ENCODE results near the gene C16orf96. TPM values are rescaled to one million over a fixed set of nuclear protein-coding genes. Genes with fewer than 3 reads are reported as not detected.

Gene C16orf96
- total RNA-seq, 2 donors from 2014 or later, result 0.08 to 0.20 TPM

GRCh38 chr16:4586291-4586690 is 30.2 kb downstream of the C16orf96 start:
- Mint-ChIP-seq H3K27ac (no peak overlapping the region), H3K4me3 (no peak overlapping the region), H3K4me1 (peaks cover 4% of the 10 kb centered on the region), H3K27me3 (peaks cover 12% of the 10 kb centered on the region), H3K36me3 (ENCODE audit: low read depth) (no peaks in the 10 kb centered on the region)
- DNase-seq (no peak), ATAC-seq (no peak)
- H3K9me3 ChIP-seq (ENCODE audit: control insufficient read depth, low read length, poor library complexity, severe bottlenecking), result no peaks in the 10 kb centered on the region

GRCh38 chr16:4588386-4588785 is 32.2 kb downstream of the C16orf96 start:
- ATAC-seq, result no peak
- peaks cover 4% of the 10 kb centered on the region for H3K4me1 Mint-ChIP-seq
- no peak overlapping the region for H3K27ac Mint-ChIP-seq
- H3K9me3 ChIP-seq (ENCODE audit: control insufficient read depth, low read length, poor library complexity, severe bottlenecking), result no peaks in the 10 kb centered on the region
- DNase-seq, result no peak
- H3K36me3 Mint-ChIP-seq (ENCODE audit: low read depth), result no peaks in the 10 kb centered on the region
- no peak overlapping the region for H3K4me3 Mint-ChIP-seq
- H3K27me3 Mint-ChIP-seq, result peaks cover 12% of the 10 kb centered on the region

- H3K27me3 Mint-ChIP-seq, result peaks cover 12% of the 10 kb centered on the region
- ATAC-seq (no peak), DNase-seq (no peak)
- H3K27ac Mint-ChIP-seq, result no peak overlapping the region
- H3K9me3 ChIP-seq (ENCODE audit: control insufficient read depth, low read length, poor library complexity, severe bottlenecking), result no peaks in the 10 kb centered on the region
- H3K4me1 Mint-ChIP-seq, result peaks cover 4% of the 10 kb centered on the region
- H3K36me3 Mint-ChIP-seq (ENCODE audit: low read depth), result no peaks in the 10 kb centered on the region
- H3K4me3 Mint-ChIP-seq, result no peak overlapping the region
These were observed 32.8 kb downstream of the C16orf96 start for GRCh38 chr16:4588961-4589360.

GRCh38 chr16:4591191-4591590 is 35.1 kb downstream of the C16orf96 start:
- Mint-ChIP-seq H3K36me3 (ENCODE audit: low read depth) (no peaks in the 10 kb centered on the region), H3K27me3 (peaks cover 5% of the 10 kb centered on the region), H3K4me3 (no peak overlapping the region), H3K27ac (no peak overlapping the region), H3K4me1 (no peaks in the 10 kb centered on the region)
- DNase-seq (no peak), ATAC-seq (no peak)
- no peaks in the 10 kb centered on the region for H3K9me3 ChIP-seq (ENCODE audit: control insufficient read depth, low read length, poor library complexity, severe bottlenecking)

- DNase-seq (no peak), ATAC-seq (no peak)
- H3K9me3 ChIP-seq (ENCODE audit: control insufficient read depth, low read length, poor library complexity, severe bottlenecking), result no peaks in the 10 kb centered on the region
- no peaks in the 10 kb centered on the region for H3K36me3 Mint-ChIP-seq (ENCODE audit: low read depth)
- H3K4me1 Mint-ChIP-seq, result no peaks in the 10 kb centered on the region
- no peak overlapping the region for H3K27ac Mint-ChIP-seq
- H3K4me3 Mint-ChIP-seq, result no peak overlapping the region
- H3K27me3 Mint-ChIP-seq, result peaks cover 3% of the 10 kb centered on the region
These were observed 35.7 kb downstream of the C16orf96 start for GRCh38 chr16:4591706-4592470.

GRCh38 chr16:4593086-4593485 is 36.9 kb downstream of the C16orf96 start:
- DNase-seq (no peak), ATAC-seq (no peak)
- no peak overlapping the region for H3K27ac Mint-ChIP-seq
- H3K4me3 Mint-ChIP-seq, result no peak overlapping the region
- no peaks in the 10 kb centered on the region for H3K27me3 Mint-ChIP-seq
- H3K4me1 Mint-ChIP-seq, result no peaks in the 10 kb centered on the region
- H3K9me3 ChIP-seq (ENCODE audit: control insufficient read depth, low read length, poor library complexity, severe bottlenecking), result no peaks in the 10 kb centered on the region
- no peaks in the 10 kb centered on the region for H3K36me3 Mint-ChIP-seq (ENCODE audit: low read depth)

GRCh38 chr16:4594433-4595410 is 38.6 kb downstream of the C16orf96 start:
- no peak overlapping the region for H3K4me3 Mint-ChIP-seq
- H3K9me3 ChIP-seq (ENCODE audit: control insufficient read depth, low read length, poor library complexity, severe bottlenecking), result no peaks in the 10 kb centered on the region
- DNase-seq (no peak), ATAC-seq (no peak)
- no peak overlapping the region for H3K27ac Mint-ChIP-seq
- no peaks in the 10 kb centered on the region for H3K4me1 Mint-ChIP-seq
- no peaks in the 10 kb centered on the region for H3K36me3 Mint-ChIP-seq (ENCODE audit: low read depth)
- H3K27me3 Mint-ChIP-seq, result no peaks in the 10 kb centered on the region

GRCh38 chr16:4597174-4597573 is 41.0 kb downstream of the C16orf96 start:
- no peak for DNase-seq

GRCh38 chr16:4599037-4599436 is 42.9 kb downstream of the C16orf96 start:
- no peaks in the 10 kb centered on the region for H3K36me3 Mint-ChIP-seq (ENCODE audit: low read depth)
- no peaks in the 10 kb centered on the region for H3K27me3 Mint-ChIP-seq
- ATAC-seq, result no peak
- H3K4me1 Mint-ChIP-seq, result no peaks in the 10 kb centered on the region
- no peak overlapping the region for H3K4me3 Mint-ChIP-seq
- H3K9me3 ChIP-seq (ENCODE audit: control insufficient read depth, low read length, poor library complexity, severe bottlenecking), result no peaks in the 10 kb centered on the region
- no peak overlapping the region for H3K27ac Mint-ChIP-seq
- DNase-seq, result no peak

More at GRCh38 chr16:4597174-4597573, 41.0 kb downstream of the C16orf96 start:
- no peaks in the 10 kb centered on the region for H3K4me1 Mint-ChIP-seq
- no peak overlapping the region for H3K27ac Mint-ChIP-seq
- H3K27me3 Mint-ChIP-seq, result no peaks in the 10 kb centered on the region
- H3K9me3 ChIP-seq (ENCODE audit: control insufficient read depth, low read length, poor library complexity, severe bottlenecking), result no peaks in the 10 kb centered on the region
- H3K36me3 Mint-ChIP-seq (ENCODE audit: low read depth), result no peaks in the 10 kb centered on the region
- no peak overlapping the region for H3K4me3 Mint-ChIP-seq
- no peak for ATAC-seq

- DNase-seq (no peak), ATAC-seq (no peak)
- H3K27ac Mint-ChIP-seq, result no peak overlapping the region
- H3K4me3 Mint-ChIP-seq, result no peak overlapping the region
- H3K4me1 Mint-ChIP-seq, result no peaks in the 10 kb centered on the region
- H3K36me3 Mint-ChIP-seq (ENCODE audit: low read depth), result no peaks in the 10 kb centered on the region
- H3K27me3 Mint-ChIP-seq, result no peaks in the 10 kb centered on the region
- no peaks in the 10 kb centered on the region for H3K9me3 ChIP-seq (ENCODE audit: control insufficient read depth, low read length, poor library complexity, severe bottlenecking)
These were observed 43.4 kb downstream of the C16orf96 start for GRCh38 chr16:4599545-4599944.

- ATAC-seq, result no peak
- H3K4me3 Mint-ChIP-seq, result no peak overlapping the region
- H3K27me3 Mint-ChIP-seq, result no peaks in the 10 kb centered on the region
- DNase-seq, result no peak
- H3K27ac Mint-ChIP-seq, result no peak overlapping the region
- no peaks in the 10 kb centered on the region for H3K9me3 ChIP-seq (ENCODE audit: control insufficient read depth, low read length, poor library complexity, severe bottlenecking)
- no peaks in the 10 kb centered on the region for H3K36me3 Mint-ChIP-seq (ENCODE audit: low read depth)
- H3K4me1 Mint-ChIP-seq, result no peaks in the 10 kb centered on the region
These were observed 45.1 kb downstream of the C16orf96 start for GRCh38 chr16:4601036-4601863.

- H3K4me1 Mint-ChIP-seq, result no peaks in the 10 kb centered on the region
- H3K4me3 Mint-ChIP-seq, result no peak overlapping the region
- H3K9me3 ChIP-seq (ENCODE audit: control insufficient read depth, low read length, poor library complexity, severe bottlenecking), result no peaks in the 10 kb centered on the region
- ATAC-seq (no peak), DNase-seq (no peak)
- no peak overlapping the region for H3K27ac Mint-ChIP-seq
- H3K27me3 Mint-ChIP-seq, result no peaks in the 10 kb centered on the region
- H3K36me3 Mint-ChIP-seq (ENCODE audit: low read depth), result no peaks in the 10 kb centered on the region
These were observed 45.7 kb downstream of the C16orf96 start for GRCh38 chr16:4601864-4602186.

- no peak for DNase-seq
- no peak overlapping the region for H3K27ac Mint-ChIP-seq
These were observed 46.2 kb downstream of the C16orf96 start for GRCh38 chr16:4602331-4602730.

More at GRCh38 chr16:4602331-4602730, 46.2 kb downstream of the C16orf96 start:
- H3K9me3 ChIP-seq (ENCODE audit: control insufficient read depth, low read length, poor library complexity, severe bottlenecking), result no peaks in the 10 kb centered on the region
- Mint-ChIP-seq H3K27me3 (no peaks in the 10 kb centered on the region), H3K36me3 (ENCODE audit: low read depth) (no peaks in the 10 kb centered on the region), H3K4me3 (no peak overlapping the region), H3K4me1 (no peaks in the 10 kb centered on the region)
- ATAC-seq, result no peak
